OCI-LY3 (cell line): ENCODE measurements around the gene ATXN7.

Experiments
- H2AFZ ChIP-seq: fragments of 200-600, 300-600 bp; shearing (Covaris generic); 2 replicates; pipeline ENCODE4 v1.6.0; 2014; ENCODE audit warnings: antibody characterized with exemption, low read depth, low read length
- H3K27ac ChIP-seq: fragments of 200-600, 300-600 bp; sonication (generic); 2 replicates; pipeline ENCODE4 v1.5.1; 2014; ENCODE audit warnings: mild to moderate bottlenecking, low read length, moderate library complexity, mixed read lengths
- H3K27me3 ChIP-seq: fragments of 200-600, 300-600 bp; sonication (generic); 2 replicates; pipeline ENCODE4 v1.6.1; 2014; ENCODE audit warnings: low read depth, low read length, mixed read lengths
- H3K36me3 ChIP-seq: fragments of 200-600, 300-600 bp; sonication (generic); replicated peaks from 2 replicates; pipeline ENCODE3; 2014; ENCODE audit warnings: low read depth, low read length, mixed read lengths
- H3K4me1 ChIP-seq: fragments of 300-600, 200-600 bp; sonication (generic); 2 replicates; pipeline ENCODE4 v1.6.1; 2014; ENCODE audit warnings: low read length, mixed read lengths
- H3K4me2 ChIP-seq: fragments of 200-600, 300-600 bp; sonication (generic); 2 replicates; pipeline ENCODE4 v1.6.1; 2014; ENCODE audit warnings: low read length, mixed read lengths
- H3K4me3 ChIP-seq: fragments of 300-600, 200-600 bp; sonication (generic); 2 replicates; pipeline ENCODE4 v1.5.1; 2014; ENCODE audit warnings: antibody characterized with exemption, mild to moderate bottlenecking, low read length, moderate library complexity
- H3K79me2 ChIP-seq: fragments of 300-600, 200-600 bp; shearing (Covaris generic); 2 replicates; pipeline ENCODE4 v1.6.1; 2014; ENCODE audit warnings: mild to moderate bottlenecking, low read length, mixed read lengths
- H3K9ac ChIP-seq: fragments of 300-600, 200-600 bp; shearing (Covaris generic); 2 replicates; pipeline ENCODE4 v1.6.0; 2014; ENCODE audit warnings: mild to moderate bottlenecking, low read length, moderate library complexity
- H3K9me3 ChIP-seq: fragments of 200-600, 300-600 bp; shearing (Covaris generic); 2 replicates; pipeline ENCODE4 v1.6.1; 2014; ENCODE audit warnings: low read length, mixed read lengths; ENCODE audit not compliant: insufficient read depth
- H4K20me1 ChIP-seq: fragments of 200-600, 300-600 bp; sonication (generic); 2 replicates; pipeline ENCODE4 v1.6.1; 2016; ENCODE audit warnings: low read length, mixed read lengths; ENCODE audit not compliant: insufficient read depth
- EZH2phosphoT487 ChIP-seq: fragments of 200-600 bp; shearing (Covaris generic); IDR thresholded peaks from 2 replicates; pipeline ENCODE4 v1.6.1; 2018; ENCODE audit warnings: antibody characterized with exemption, mixed run types, low read depth
- TF ChIP-seq, protein P1 (sequence below): fragments of 200-600, 300-600 bp; sonication (generic); IDR thresholded peaks from 2 replicates; pipeline ENCODE4 v1.5.1; 2014; ENCODE audit warnings: antibody characterized with exemption, low read length, low read depth

The ATXN7 gene

DNA sequence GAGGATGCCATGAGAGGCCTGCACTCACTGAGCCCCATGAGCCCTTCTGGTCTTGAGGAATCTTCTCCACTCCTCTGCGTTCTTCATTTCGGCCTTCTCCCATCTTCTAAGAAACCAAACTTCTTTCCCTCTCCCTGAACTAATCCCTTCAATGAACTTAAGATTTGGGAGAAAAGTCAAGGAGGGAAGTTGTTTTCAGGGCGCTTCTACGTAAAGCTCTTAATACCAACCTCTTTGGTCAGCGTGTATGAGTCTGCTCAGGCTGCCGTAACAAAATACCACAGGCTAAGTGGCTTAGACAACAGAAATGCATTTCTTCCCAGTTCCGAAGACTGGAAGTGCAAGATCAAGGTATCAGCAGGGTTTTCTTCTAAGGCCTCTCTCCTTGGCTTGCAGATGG, 173.4 kb downstream of the ATXN7 start:
- no peaks in the 10 kb centered on the region for H4K20me1 ChIP-seq
- no peak for TF ChIP-seq EZH2phosphoT487
- TF ChIP-seq, protein P1, sequence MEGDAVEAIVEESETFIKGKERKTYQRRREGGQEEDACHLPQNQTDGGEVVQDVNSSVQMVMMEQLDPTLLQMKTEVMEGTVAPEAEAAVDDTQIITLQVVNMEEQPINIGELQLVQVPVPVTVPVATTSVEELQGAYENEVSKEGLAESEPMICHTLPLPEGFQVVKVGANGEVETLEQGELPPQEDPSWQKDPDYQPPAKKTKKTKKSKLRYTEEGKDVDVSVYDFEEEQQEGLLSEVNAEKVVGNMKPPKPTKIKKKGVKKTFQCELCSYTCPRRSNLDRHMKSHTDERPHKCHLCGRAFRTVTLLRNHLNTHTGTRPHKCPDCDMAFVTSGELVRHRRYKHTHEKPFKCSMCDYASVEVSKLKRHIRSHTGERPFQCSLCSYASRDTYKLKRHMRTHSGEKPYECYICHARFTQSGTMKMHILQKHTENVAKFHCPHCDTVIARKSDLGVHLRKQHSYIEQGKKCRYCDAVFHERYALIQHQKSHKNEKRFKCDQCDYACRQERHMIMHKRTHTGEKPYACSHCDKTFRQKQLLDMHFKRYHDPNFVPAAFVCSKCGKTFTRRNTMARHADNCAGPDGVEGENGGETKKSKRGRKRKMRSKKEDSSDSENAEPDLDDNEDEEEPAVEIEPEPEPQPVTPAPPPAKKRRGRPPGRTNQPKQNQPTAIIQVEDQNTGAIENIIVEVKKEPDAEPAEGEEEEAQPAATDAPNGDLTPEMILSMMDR = no peak
- peaks cover 5% of the 10 kb centered on the region; the same call in 1 of the 2 replicates for H3K4me1 ChIP-seq
- no peaks in the 10 kb centered on the region for H3K36me3 ChIP-seq
- no peak overlapping the region for H3K4me3 ChIP-seq
- no peak overlapping the region for H3K4me2 ChIP-seq
- no peak overlapping the region for H2AFZ ChIP-seq
- H3K27me3 ChIP-seq = peaks cover 26% of the 10 kb centered on the region
- no peak overlapping the region for H3K27ac ChIP-seq
- no peaks in the 10 kb centered on the region for H3K79me2 ChIP-seq
- no peaks in the 10 kb centered on the region for H3K9me3 ChIP-seq
- no peak overlapping the region for H3K9ac ChIP-seq

DNA sequence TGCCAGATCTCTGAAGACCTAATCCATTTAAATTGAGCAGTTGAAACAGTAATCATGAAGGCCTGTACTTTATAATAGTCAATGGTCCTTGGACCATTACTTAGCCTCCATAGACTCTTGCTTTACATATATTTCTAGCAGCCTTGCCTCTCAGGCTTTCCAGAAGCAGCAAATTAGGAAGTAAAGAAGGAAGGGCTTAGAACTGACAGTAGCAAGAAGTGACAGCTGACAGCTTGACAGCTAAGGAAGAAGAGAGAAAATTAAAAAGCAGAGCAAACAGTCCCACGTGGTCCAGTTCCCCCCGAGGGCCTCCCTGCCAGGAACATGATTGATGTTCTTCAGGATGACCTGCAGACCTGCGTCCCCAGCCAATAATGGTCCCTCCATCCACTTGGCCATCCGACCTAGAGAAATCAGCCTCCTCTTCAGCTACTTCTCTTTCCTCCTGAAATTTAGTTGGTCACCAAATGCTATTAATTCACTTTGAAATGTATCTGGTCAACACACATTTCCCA, 174.6 kb downstream of the ATXN7 start:
- no peaks in the 10 kb centered on the region for H4K20me1 ChIP-seq
- no peaks in the 10 kb centered on the region for H3K36me3 ChIP-seq
- H3K9me3 ChIP-seq = no peaks in the 10 kb centered on the region
- H3K79me2 ChIP-seq = no peaks in the 10 kb centered on the region
- no peak overlapping the region for H3K9ac ChIP-seq
- no peak overlapping the region for H3K27ac ChIP-seq
- H3K27me3 ChIP-seq = peaks cover 31% of the 10 kb centered on the region
- H3K4me1 ChIP-seq = peaks cover 5% of the 10 kb centered on the region; the same call in 1 of the 2 replicates
- H3K4me2 ChIP-seq = no peak overlapping the region
- no peak for TF ChIP-seq EZH2phosphoT487
- TF ChIP-seq, protein P1 = no peak
- H2AFZ ChIP-seq = no peak overlapping the region
- H3K4me3 ChIP-seq = no peak overlapping the region

DNA sequence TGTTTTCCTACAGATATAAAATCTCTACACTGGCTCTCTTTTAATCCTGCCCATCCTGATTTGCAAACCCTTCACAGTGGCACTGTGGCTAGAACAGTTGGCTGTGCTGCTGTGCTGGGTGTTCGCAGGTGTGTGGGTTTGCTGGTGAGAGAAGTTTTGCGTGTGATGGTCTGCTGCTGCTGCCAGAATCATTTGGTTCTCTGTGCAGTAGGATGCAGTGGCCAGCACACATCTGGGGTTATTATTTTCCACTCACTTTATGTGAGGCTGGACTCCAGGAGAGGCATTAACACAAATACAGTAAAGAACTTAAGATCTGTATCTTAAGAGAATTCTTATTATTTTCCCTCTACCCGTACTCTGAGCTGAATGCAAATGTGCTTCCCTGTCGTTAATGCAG, 175.7 kb downstream of the ATXN7 start:
- H3K27me3 ChIP-seq = peaks cover 36% of the 10 kb centered on the region
- no peak overlapping the region for H3K4me3 ChIP-seq
- H3K9me3 ChIP-seq = no peaks in the 10 kb centered on the region
- no peaks in the 10 kb centered on the region for H4K20me1 ChIP-seq
- peaks cover 5% of the 10 kb centered on the region; the same call in 1 of the 2 replicates for H3K4me1 ChIP-seq
- H3K9ac ChIP-seq = no peak overlapping the region
- no peak for TF ChIP-seq EZH2phosphoT487
- TF ChIP-seq, protein P1 = no peak
- no peaks in the 10 kb centered on the region for H3K79me2 ChIP-seq
- no peak overlapping the region for H2AFZ ChIP-seq
- no peak overlapping the region for H3K27ac ChIP-seq
- no peak overlapping the region for H3K4me2 ChIP-seq
- no peaks in the 10 kb centered on the region for H3K36me3 ChIP-seq

DNA sequence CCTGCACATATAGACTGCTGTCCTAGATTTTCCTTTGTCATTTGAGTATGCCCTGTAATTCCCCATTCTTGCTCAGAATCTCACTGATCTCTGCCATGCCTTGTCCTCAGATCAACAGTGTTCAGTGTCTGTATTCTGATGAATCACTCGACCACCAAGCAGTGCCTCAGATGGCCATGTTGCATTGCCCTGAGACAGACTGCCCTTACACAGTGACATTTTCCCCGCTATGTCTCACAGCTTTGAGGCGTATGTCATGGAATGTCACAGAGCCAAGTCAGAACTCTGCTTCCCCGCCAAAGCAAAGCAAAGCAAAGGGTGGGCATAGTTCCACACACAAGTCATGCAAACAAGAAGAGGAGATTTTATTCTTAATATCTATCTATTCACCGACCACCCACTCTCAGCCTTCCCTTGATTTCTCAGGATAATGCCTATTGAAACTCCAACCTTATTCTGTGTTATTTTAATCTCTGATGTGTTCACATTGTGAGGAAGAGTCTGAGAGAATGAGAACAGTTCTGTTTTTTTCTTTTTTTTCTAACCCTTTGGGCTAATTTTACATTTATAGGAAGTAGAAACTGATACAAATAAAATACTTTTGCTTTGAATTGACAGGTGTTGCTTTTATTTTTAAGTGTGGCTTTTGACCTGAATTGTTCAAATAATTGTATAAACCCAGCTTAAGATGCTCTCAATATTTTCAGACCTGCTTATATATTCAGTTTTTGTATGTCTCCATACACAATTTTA, 176.5 kb downstream of the ATXN7 start:
- Histone ChIP-seq H3K79me2 (no peaks in the 10 kb centered on the region), H3K4me1 (peaks cover 5% of the 10 kb centered on the region; the same call in 1 of the 2 replicates), H2AFZ (no peak overlapping the region), H3K4me2 (no peak overlapping the region), H3K27me3 (peaks cover 32% of the 10 kb centered on the region), H3K4me3 (no peak overlapping the region), H3K27ac (no peak overlapping the region), H4K20me1 (no peaks in the 10 kb centered on the region), H3K9ac (no peak overlapping the region), H3K9me3 (no peaks in the 10 kb centered on the region), H3K36me3 (no peaks in the 10 kb centered on the region)
- TF ChIP-seq EZH2phosphoT487 = no peak
- TF ChIP-seq, protein P1 = no peak
